AG20443 (cell line): Measurements from ENCODE around the gene KRT9.

Experiments used
- DNase-seq: peaks from one replicate; pipeline ENCODE4 v3.0.0; 2012; ENCODE audit warnings: low spot score, mixed read lengths

KRT9 gene

GRCh38 chr17:41529491-41529915 lies 42.4 kb downstream of the KRT9 start:
- no peak for DNase-seq

GRCh38 chr17:41528959-41529353 lies 42.9 kb downstream of the KRT9 start:
- no peak for DNase-seq

GRCh38 chr17:41527063-41528023 lies 44.5 kb downstream of the KRT9 start:
- peak; percentile 55 for DNase-seq

DNA sequence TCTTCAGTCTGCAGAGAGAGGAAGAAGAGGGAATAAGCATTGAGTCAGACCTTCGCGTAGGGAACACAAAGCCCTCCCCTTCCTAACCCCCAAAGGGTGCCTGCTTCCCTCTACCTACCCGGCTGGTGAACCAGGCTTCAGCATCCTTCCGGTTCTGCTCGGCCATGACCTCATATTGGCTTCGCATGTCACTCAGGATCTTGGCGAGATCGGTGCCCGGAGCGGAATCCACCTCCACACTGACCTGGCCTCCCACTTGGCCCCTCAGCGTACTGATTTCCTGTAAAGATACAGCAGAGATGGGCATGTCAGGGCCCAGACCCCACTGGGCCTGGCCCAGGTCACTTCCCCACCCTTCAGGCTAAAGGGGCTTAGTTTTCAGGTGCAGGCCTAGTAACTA lies 47.6 kb downstream of the KRT9 start:
- DNase-seq, result no peak

DNA sequence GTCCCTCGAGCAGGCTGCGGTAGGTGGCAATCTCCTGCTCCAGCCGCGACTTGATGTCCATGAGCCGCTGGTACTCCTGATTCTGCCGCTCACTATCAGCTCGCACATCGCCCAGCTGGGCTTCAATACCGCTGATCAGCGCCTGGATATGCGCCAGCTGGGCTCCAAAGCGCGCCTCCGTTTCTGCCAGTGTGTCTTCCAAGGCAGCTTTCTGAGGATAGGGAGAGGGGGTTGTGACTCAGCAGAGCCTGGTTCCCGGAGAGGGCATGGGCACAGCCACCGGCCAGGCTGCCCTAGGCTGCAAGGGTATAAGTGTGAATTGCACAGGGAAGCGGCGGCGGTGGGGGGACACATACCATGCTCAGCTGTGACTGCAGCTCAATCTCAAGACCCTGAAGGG lies 48.1 kb downstream of the KRT9 start:
- DNase-seq, result no peak

GRCh38 chr17:41523225-41523593 lies 48.6 kb downstream of the KRT9 start:
- no peak for DNase-seq

DNA sequence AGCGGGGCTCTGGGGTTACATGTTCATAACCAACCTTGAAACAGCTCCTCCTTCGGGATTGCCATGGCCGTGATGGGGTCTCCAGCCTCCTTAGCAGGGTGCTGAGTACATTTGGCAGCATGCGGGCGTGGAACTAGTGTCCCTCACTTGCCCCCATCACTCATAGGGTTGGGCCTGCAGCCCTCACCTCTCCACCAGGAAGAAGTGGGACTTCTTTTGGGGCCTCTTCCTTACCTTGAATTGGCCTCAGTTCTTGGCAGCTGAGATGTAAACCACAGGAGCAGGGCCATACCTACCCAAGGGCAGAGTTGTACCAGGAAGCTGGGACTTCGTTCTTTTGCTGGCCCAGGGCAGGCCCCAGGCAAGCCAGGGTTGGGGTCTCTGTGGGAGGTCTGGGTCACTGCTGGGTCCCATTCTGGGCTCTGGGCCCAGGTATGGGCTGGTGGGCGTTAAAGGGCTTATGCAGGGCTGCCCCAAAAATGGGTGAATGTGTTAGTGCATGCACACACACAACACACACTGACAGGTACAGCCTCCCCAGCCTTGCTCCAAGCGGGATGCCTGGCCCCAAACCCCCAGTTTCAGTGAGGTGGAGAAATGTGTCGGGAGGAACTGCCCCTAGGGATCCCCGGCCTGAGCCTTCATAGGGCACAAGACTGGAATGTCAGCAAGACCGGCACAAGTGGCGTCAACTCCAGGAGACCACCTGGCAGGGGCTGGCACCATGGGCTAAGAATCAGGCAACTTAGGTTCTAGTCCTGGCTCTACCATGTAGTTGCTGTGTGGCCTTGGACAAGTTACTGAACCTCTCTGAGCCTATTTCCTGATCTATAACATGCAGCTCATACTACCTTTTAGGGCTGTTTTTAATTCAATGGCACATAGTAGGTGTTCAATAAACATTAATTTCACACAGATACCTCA lies 49.3 kb downstream of the KRT9 start:
- no peak for DNase-seq

- DNase-seq, result peak; percentile 70
Observed at GRCh38 chr17:41521574-41522261, 50.1 kb downstream of the KRT9 start.

GRCh38 chr17:41520821-41521521 lies 50.9 kb downstream of the KRT9 start:
- DNase-seq, result no peak

DNA sequence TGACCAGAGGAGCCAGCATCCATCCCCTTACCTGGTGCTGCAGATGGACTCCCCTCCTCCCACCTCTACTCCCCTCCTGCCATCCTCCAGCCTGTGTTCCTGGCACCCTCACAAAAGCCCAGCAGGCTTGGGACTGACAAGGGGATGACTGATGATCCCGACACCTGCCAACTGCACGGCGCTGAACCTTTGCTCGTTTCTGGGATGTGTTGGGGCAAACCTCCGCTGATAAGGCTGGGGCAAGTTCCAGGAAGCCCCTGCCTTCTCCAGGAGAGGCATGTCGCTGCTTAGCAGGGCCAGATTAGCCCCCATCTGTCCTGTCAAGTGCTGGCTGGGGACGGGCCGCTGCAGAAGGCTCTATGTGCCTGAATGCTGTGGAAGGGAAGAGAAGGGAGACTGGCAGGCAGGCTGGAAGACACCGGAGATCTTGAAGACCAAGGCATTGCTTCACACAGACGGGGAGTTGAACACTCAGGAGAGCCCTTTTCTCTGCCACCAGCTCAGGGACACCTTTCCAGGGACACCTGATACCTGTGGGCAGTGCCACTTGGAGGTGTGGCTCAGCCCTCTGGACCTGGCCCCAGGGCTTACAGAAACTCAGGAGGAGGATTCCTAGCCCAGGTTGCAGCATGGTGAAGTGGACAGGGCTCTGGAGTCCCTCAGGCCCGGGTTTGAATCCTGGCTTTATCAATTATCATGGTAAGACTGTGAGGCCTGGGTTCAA lies 52.2 kb downstream of the KRT9 start:
- DNase-seq, result no peak

DNA sequence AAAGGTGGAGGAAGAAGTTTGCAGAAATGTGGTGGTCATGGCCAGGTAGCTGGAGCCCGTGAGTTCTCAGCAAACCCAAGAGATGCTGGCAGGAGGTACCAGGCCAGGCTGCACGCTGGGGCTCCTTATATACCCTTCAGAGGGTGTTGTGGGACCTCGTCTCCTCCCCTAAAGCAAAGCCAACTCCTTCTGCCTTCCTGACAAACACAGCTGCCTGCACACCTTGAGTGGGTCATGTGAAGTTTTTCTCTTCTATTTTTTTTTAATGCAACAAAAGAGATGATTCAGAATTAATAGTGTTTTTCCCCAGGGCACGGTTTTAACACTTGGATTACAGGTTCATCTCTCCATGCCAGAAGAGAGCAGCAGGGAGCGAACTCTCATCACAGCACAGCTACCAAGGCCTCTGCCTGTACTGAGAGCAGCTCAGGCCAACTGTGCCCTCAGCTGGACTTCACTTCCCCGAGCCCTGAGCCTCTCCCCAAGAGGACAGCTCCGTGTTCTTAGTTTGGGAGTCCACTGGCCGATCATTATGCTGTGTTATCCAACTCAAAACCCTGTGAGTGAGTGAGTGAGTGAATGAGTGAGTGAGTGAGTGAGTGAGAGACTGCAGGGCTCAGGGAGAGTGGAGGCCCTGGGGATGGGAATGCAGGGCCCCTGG lies 52.9 kb downstream of the KRT9 start, which contains the start of gene KRT15:
Gene KRT15, minus strand, starts transcription at position 102 of the 661 bp plus-strand sequence. Its CDS starts 63 bp downstream, at position 39.
- DNase-seq, result no peak

GRCh38 chr17:41518031-41518430 lies 53.8 kb downstream of the KRT9 start:
- DNase-seq, result no peak

DNA sequence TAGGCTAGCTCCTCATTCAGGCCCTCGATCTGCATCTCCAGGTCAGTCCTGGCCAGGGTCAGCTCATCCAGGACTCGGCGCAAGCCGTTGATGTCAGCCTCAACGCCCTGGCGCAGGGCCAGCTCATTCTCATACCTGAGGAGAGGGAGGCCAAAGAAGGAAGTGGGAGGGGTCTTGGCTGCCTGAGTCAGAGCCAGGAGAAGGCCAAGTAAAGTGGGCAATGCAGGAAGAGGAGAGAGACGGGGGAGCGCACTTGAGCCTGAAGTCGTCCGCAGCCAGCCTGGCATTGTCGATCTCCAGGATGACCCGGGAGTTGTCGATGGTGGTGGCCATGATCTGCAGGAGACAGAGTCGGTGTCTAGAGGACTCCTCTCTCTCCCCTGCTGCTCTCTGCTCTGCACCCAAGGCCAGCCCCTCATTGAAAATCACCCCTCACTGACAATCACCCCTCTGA lies 55.0 kb downstream of the KRT9 start:
- no peak for DNase-seq

GRCh38 chr17:41516147-41516829 lies 55.6 kb downstream of the KRT9 start:
- no peak for DNase-seq
